KMS-11 (cell line): ENCODE results near the gene AGAP1.

ENCODE experiments used
- H2AFZ ChIP-seq: fragments of 200-600 bp; sonication (generic); 2 replicates; pipeline ENCODE4 v1.6.1; 2016; ENCODE audit warnings: antibody characterized with exemption, mixed run types, low read depth
- H3K27ac ChIP-seq: fragments of 200-600 bp; sonication (generic); 2 replicates; pipeline ENCODE4 v1.6.1; 2016; ENCODE audit warnings: mild to moderate bottlenecking, mixed run types
- H3K27me3 ChIP-seq: fragments of 200-600 bp; sonication (generic); 2 replicates; pipeline ENCODE4 v1.6.1; 2017; ENCODE audit warnings: mild to moderate bottlenecking, low read depth, mixed run types, moderate library complexity; ENCODE audit not compliant: insufficient read depth
- H3K36me3 ChIP-seq: fragments of 200-600 bp; sonication (generic); 2 replicates; pipeline ENCODE4 v1.6.1; 2017; ENCODE audit warnings: mild to moderate bottlenecking, mixed run types; ENCODE audit not compliant: insufficient read depth
- H3K4me1 ChIP-seq: fragments of 200-600 bp; sonication (generic); 2 replicates; pipeline ENCODE4 v1.6.1; 2016; ENCODE audit warnings: mild to moderate bottlenecking, low read depth, mixed run types; ENCODE audit not compliant: poor library complexity, severe bottlenecking
- H3K4me2 ChIP-seq: fragments of 200-600 bp; sonication (generic); 2 replicates; pipeline ENCODE4 v1.7.0; 2016; ENCODE audit warnings: mild to moderate bottlenecking, mixed run types
- H3K4me3 ChIP-seq: fragments of 200-600 bp; sonication (generic); IDR thresholded peaks from 2 replicates; pipeline ENCODE4 v1.6.1; 2017; ENCODE audit warnings: low read depth, low read length, mixed read lengths; ENCODE audit not compliant: insufficient read depth
- H3K79me2 ChIP-seq: fragments of 200-600 bp; sonication (generic); 2 replicates; pipeline ENCODE4 v1.6.1; 2016; ENCODE audit warnings: low read depth, mixed run types; ENCODE audit not compliant: insufficient read depth
- H3K9ac ChIP-seq: fragments of 200-600 bp; sonication (generic); 2 replicates; pipeline ENCODE4 v1.6.1; 2016; ENCODE audit warnings: mild to moderate bottlenecking, mixed run types
- H4K20me1 ChIP-seq: fragments of 200-600 bp; sonication (generic); 2 replicates; pipeline ENCODE4 v1.6.1; 2016; ENCODE audit warnings: mild to moderate bottlenecking, mixed run types; ENCODE audit not compliant: insufficient read depth
- CTCF ChIP-seq: fragments of 200-600 bp; sonication (generic); conservative IDR thresholded peaks from 2 replicates; pipeline ENCODE4 v1.6.1; 2017; ENCODE audit warnings: low read depth, mild to moderate bottlenecking, antibody characterized with exemption, low read length, moderate library complexity, mixed read lengths

Gene AGAP1

GRCh38 chr2:235570256-235570655 lies 76.4 kb downstream of the AGAP1 start:
- H2AFZ ChIP-seq, result no peak overlapping the region

GRCh38 chr2:235570966-235571692 lies 77.3 kb downstream of the AGAP1 start:
- no peak overlapping the region for H3K4me2 ChIP-seq
- peaks cover 54% of the 10 kb centered on the region for H3K79me2 ChIP-seq

More at GRCh38 chr2:235570256-235570655, 76.4 kb downstream of the AGAP1 start:
- Histone ChIP-seq H3K9ac (no peak overlapping the region), H4K20me1 (no peaks in the 10 kb centered on the region; the same call in 1 of the 2 replicates), H3K4me3 (no peak overlapping the region), H3K79me2 (peaks cover 53% of the 10 kb centered on the region), H3K4me1 (no peaks in the 10 kb centered on the region), H3K4me2 (no peak overlapping the region), H3K27ac (no peak overlapping the region), H3K27me3 (no peaks in the 10 kb centered on the region), H3K36me3 (no peaks in the 10 kb centered on the region)
- TF ChIP-seq CTCF, result no peak

GRCh38 chr2:235572592-235572991 lies 78.7 kb downstream of the AGAP1 start:
- no peaks in the 10 kb centered on the region; the same call in 1 of the 2 replicates for H4K20me1 ChIP-seq
- H3K79me2 ChIP-seq, result peaks cover 67% of the 10 kb centered on the region

More at GRCh38 chr2:235570966-235571692, 77.3 kb downstream of the AGAP1 start:
- H2AFZ ChIP-seq, result no peak overlapping the region
- H3K36me3 ChIP-seq, result no peaks in the 10 kb centered on the region
- H3K4me3 ChIP-seq, result no peak overlapping the region
- H3K4me1 ChIP-seq, result no peaks in the 10 kb centered on the region
- H4K20me1 ChIP-seq, result no peaks in the 10 kb centered on the region; the same call in 1 of the 2 replicates
- no peak overlapping the region for H3K9ac ChIP-seq
- H3K27me3 ChIP-seq, result no peaks in the 10 kb centered on the region
- TF ChIP-seq CTCF, result no peak
- H3K27ac ChIP-seq, result no peak overlapping the region

More at GRCh38 chr2:235572592-235572991, 78.7 kb downstream of the AGAP1 start:
- H3K4me1 ChIP-seq, result no peaks in the 10 kb centered on the region
- TF ChIP-seq CTCF, result no peak
- no peak overlapping the region for H3K9ac ChIP-seq
- H3K36me3 ChIP-seq, result no peaks in the 10 kb centered on the region
- H3K4me2 ChIP-seq, result no peak overlapping the region
- no peak overlapping the region for H2AFZ ChIP-seq
- H3K4me3 ChIP-seq, result no peak overlapping the region
- no peak overlapping the region for H3K27ac ChIP-seq
- H3K27me3 ChIP-seq, result no peaks in the 10 kb centered on the region
